Activated CD4-positive, alpha-beta T cell treated with anti-CD3 and anti-CD28 coated beads for 36 hours (primary cell): ENCODE results near the gene LSAMP. TPM values are rescaled to one million over a fixed set of nuclear protein-coding genes. Genes with fewer than 3 reads are reported as not detected.
"Not testable (repeated sequence)": the region's sequence is repeated elsewhere in the genome, so short reads cannot be mapped to it uniquely, and the experiment has no call there.

Experiments
- ATAC-seq: fragments of 200-7000 bp; cut with Tn5 transposase; one replicate; pipeline ENCODE4 v1.10.0; 2021; ENCODE audit warnings: mild to moderate bottlenecking, moderate library complexity
- CTCF ChIA-PET: fragments of 350-600 bp; sonication (Branson Sonifier 250); formaldehyde crosslinking; loops from one replicate; lab custom pipeline; 2021; ENCODE audit warnings: antibody characterized with exemption; lab: Charles Lee
- POLR2A ChIA-PET: fragments of 350-600 bp; sonication (Branson Sonifier 250); formaldehyde crosslinking; loops from one replicate; lab custom pipeline; 2021; ENCODE audit warnings: antibody characterized with exemption, inconsistent platforms; lab: Charles Lee
- DNase-seq: peaks from one replicate; pipeline ENCODE4 v3.0.0-alpha.2; 2020
- H3K27ac Mint-ChIP-seq: one replicate; pipeline ENCODE4 v1.8.0; 2021; ENCODE audit warnings: mixed read lengths
- H3K27me3 Mint-ChIP-seq: one replicate; pipeline ENCODE4 v1.8.0; 2021; ENCODE audit warnings: mixed read lengths
- H3K36me3 Mint-ChIP-seq: one replicate; pipeline ENCODE4 v1.8.0; 2021; ENCODE audit warnings: low read depth, mixed read lengths
- H3K4me1 Mint-ChIP-seq: one replicate; pipeline ENCODE4 v1.8.0; 2021; ENCODE audit warnings: mixed read lengths
- H3K4me3 Mint-ChIP-seq: one replicate; pipeline ENCODE4 v1.8.0; 2021; ENCODE audit warnings: mild to moderate bottlenecking, moderate library complexity, mixed read lengths
- H3K9me3 Mint-ChIP-seq: one replicate; pipeline ENCODE4 v1.8.0; 2021; ENCODE audit warnings: low read depth, mixed read lengths
- intact Hi-C, 2 experiments: fragments of 100-400 bp; cut with DNase I in 1 of 2; cut with micrococcal nuclease in 1 of 2; formaldehyde crosslinking; loops; one replicate each; pipeline versions ENCODE4 v1.14.2 to v1.15.1; 2022 to 2024; cut with DNase I, micrococcal nuclease
- total RNA-seq, 2 experiments: library from RNA; stranded (reverse); gene quantifications; one replicate each; pipeline ENCODE4 v1.2.3, GENCODE V29; 2021

The LSAMP gene
- total RNA-seq, 2 experiments from 2014 or later: not detected

DNA sequence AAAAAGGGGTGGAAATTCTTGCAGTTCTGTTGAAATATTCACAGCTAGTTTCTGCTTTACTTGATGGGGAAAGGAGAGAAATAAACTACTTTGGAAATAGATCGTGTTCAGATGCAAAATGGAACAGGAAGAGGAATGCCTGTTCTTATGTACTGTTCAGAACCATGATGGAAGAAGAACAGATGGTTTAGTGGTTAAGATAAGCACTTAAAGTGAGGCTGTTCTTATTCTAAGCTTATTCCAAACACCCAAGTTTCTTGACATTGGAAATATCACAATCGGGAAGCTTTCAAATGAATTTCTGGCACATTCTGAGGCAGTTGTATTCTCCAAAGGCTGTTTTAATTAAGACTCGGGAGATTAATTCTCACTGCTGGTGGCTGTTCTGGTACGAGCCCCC lies 228.5 kb downstream of the LSAMP start:
- ATAC-seq: no peak
- H3K36me3 Mint-ChIP-seq: no peaks in the 10 kb centered on the region
- H3K4me3 Mint-ChIP-seq: no peak overlapping the region
- ChIA-PET CTCF (no interaction called here), POLR2A (no interaction called here)
- peaks cover 5% of the 10 kb centered on the region for H3K9me3 Mint-ChIP-seq
- H3K27me3 Mint-ChIP-seq: no peaks in the 10 kb centered on the region
- no peaks in the 10 kb centered on the region for H3K4me1 Mint-ChIP-seq
- no peak overlapping the region for H3K27ac Mint-ChIP-seq
- intact Hi-C loops: no loop called here
- no peak for DNase-seq

DNA sequence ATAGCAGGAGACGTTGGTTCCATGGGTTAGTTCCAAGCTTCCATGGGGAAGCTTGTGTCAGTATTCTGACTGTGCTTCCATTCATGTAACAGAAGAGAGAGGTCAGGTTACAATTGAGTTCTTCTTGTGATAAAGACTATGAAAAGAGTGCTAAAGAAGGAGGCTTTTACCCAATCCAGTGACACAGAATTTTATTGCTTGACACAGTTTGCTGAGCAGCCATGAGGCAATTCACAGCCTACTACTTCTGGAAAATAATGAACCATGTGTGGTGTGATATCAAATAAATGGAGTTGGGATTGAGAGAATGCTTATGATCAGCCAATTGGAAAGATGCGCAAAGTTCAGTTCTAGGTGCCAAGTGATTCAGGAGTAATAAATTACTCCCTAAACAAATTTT lies 233.4 kb downstream of the LSAMP start:
- DNase-seq (no peak), ATAC-seq (no peak)
- Mint-ChIP-seq H3K36me3 (no peaks in the 10 kb centered on the region), H3K9me3 (peaks cover 5% of the 10 kb centered on the region), H3K4me1 (no peaks in the 10 kb centered on the region), H3K27ac (no peak overlapping the region), H3K27me3 (no peaks in the 10 kb centered on the region), H3K4me3 (no peak overlapping the region)
- intact Hi-C loops: no loop called here
- ChIA-PET CTCF (no interaction called here), POLR2A (no interaction called here)

DNA sequence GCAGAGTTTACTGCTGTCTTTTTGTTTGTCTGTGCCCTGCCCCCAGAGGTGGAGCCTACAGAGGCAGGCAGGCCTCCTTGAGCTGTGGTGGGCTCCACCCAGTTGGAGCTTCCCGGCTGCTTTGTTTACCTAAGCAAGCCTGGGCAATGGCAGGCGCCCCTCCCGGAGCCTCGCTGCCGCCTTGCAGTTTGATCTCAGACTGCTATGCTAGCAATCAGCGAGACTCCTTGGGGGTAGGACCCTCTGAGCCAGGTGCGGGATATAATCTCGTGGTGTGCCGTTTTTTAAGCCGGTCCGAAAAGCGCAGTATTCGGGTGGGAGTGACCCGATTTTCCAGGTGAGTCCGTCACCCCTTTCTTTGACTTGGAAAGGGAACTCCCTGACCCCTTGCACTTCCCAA lies 236.5 kb downstream of the LSAMP start:
- H3K36me3 Mint-ChIP-seq, CTCF ChIA-PET, H3K4me1 Mint-ChIP-seq, H3K9me3 Mint-ChIP-seq, H3K4me3 Mint-ChIP-seq, POLR2A ChIA-PET, DNase-seq, ATAC-seq, H3K27me3 Mint-ChIP-seq, H3K27ac Mint-ChIP-seq, intact Hi-C loops: not testable (repeated sequence)

DNA sequence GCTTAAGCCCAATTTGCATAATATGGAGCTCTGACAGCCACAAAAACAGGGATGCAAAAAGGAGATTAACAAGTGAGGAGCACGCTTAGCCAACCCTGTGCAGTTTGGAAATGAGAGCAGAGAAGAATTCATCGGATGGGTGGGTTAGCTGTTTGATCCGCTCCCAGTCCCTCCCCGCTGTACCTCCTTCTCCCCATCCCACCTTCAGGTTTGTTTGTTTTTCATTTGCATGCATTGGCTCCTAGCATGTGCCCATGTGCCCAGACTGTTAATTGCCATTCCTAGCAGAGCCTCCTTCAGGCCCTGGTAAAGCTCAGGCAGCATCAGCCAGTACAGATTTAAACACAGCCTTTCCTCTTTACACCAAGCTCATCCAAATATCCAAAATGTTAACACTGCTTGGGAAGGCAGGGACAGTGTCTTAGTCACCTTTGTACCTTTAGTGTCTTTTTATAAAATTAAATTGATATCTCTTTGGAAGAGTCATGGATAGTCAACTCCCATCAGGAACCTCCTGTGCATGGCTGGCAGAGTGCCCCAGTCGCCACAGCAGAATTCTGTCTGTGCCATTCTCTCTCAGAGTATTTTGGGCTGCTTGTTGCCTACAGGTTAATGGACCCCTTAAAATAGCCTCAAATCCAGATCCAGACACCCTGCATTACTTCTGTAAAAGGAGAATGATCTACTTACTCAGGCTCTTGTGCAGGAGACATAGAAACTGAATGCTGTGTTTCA lies 244.2 kb downstream of the LSAMP start:
- ATAC-seq (no peak), DNase-seq (no peak)
- Mint-ChIP-seq H3K4me1 (no peaks in the 10 kb centered on the region), H3K27me3 (no peaks in the 10 kb centered on the region), H3K4me3 (no peak overlapping the region), H3K36me3 (no peaks in the 10 kb centered on the region), H3K9me3 (peaks cover 2% of the 10 kb centered on the region), H3K27ac (no peak overlapping the region)
- CTCF ChIA-PET: interaction anchor here (0.8 to 2.0 kb wide), 2 partner anchors 13 to 66 kb away, joined by 3 to 5 read pairs; no protein-coding TSS in a partner anchor
- intact Hi-C loops: no loop called here
- POLR2A ChIA-PET: no interaction called here

DNA sequence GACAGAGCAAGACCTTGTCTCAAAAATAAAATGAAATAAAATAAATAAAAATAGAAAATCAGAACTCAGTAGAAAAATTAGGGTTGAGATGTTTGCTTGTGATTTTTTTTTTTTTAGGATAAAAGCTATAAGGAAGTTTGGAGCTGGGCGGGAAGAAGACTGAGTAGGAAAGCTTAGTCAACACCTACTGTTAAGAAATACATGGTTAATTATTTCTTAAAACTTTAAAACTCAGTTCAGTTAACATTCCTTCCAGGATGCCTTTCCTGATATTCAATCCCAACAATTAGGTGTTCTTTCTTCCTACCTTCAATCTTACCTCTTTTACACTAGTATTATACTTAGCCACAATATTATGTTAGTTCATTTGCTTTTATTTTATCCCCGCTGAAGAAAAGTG lies 246.2 kb downstream of the LSAMP start:
- Mint-ChIP-seq H3K4me1 (no peaks in the 10 kb centered on the region), H3K9me3 (peaks cover 2% of the 10 kb centered on the region), H3K4me3 (no peak overlapping the region), H3K36me3 (no peaks in the 10 kb centered on the region), H3K27ac (no peak overlapping the region), H3K27me3 (no peaks in the 10 kb centered on the region)
- no peak for DNase-seq
- ATAC-seq: no peak
- ChIA-PET POLR2A (interaction anchor here (0.6 kb wide), 1 partner anchor 1133 kb away, joined by 4 read pairs; no protein-coding TSS in a partner anchor), CTCF (no interaction called here)
- intact Hi-C loops: no loop called here

DNA sequence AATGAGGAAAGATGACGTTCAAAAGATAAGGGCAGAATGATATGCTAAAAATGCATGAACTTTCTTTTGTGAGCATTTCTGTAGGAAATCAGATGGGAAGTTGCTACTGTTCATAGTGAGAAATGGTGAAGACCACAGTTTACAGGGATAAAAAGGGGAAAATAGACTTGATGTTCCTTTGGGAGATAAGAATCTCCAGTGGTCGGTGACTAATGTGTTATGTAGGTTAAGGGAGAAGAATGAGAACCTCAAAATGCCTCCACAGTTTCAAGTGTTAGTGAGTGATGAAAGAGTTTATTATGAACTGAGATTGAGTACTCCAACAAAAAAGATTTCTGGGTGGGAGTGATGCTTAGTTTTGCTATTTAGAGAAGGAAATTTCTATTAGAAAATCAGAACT lies 247.2 kb downstream of the LSAMP start:
- Mint-ChIP-seq H3K9me3 (peaks cover 5% of the 10 kb centered on the region), H3K4me1 (no peaks in the 10 kb centered on the region), H3K36me3 (no peaks in the 10 kb centered on the region), H3K27me3 (no peaks in the 10 kb centered on the region), H3K4me3 (no peak overlapping the region), H3K27ac (no peak overlapping the region)
- CTCF ChIA-PET: no interaction called here
- ATAC-seq (no peak), DNase-seq (no peak)
- intact Hi-C loops: no loop called here
- POLR2A ChIA-PET: no interaction called here

DNA sequence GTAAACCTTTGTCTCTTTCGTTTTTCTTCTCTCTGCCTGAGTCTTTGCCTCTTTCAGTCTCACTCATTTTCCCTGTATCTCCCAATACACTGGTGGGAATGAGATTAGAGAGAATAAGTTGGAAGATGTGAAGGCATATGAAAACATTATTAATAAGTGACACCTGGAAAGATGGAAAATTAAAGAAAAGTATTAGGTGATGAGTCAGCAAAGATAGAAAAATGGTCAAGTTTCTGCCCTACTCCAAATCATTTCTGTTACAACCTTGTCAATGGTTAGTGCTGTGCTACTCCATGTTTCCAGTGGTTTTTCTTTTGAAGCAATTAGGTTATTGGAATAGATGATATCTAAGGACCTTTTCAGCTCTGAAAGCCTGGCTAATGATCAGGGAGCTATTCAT lies 252.8 kb downstream of the LSAMP start:
- no peak overlapping the region for H3K4me3 Mint-ChIP-seq
- ChIA-PET CTCF (no interaction called here), POLR2A (no interaction called here)
- no peak for DNase-seq
- no peak for ATAC-seq
- H3K27ac Mint-ChIP-seq: no peak overlapping the region
- peaks cover 4% of the 10 kb centered on the region for H3K9me3 Mint-ChIP-seq
- H3K27me3 Mint-ChIP-seq: no peaks in the 10 kb centered on the region
- intact Hi-C loops: no loop called here
- no peaks in the 10 kb centered on the region for H3K4me1 Mint-ChIP-seq
- H3K36me3 Mint-ChIP-seq: no peaks in the 10 kb centered on the region

DNA sequence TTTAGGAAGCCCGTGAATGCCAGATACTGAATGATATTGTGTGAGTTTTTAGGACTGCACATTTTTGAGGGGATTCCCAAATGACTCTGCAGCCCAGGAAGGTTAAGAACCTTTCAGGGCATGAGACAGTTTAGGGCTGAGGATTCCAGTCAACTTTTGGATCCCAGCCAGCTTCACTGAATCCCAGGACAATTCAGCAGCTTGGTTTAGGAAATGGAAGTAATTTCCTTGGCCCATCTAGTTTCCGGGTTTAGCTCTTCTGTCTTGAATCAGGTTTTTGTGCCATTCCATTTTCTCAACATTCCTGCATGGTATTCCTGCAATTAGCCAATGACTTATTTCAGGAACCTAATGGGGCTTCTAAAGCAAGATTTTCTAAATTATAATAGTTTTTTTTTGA lies 253.9 kb downstream of the LSAMP start:
- no peak overlapping the region for H3K27ac Mint-ChIP-seq
- intact Hi-C loops: no loop called here
- ChIA-PET POLR2A (no interaction called here), CTCF (no interaction called here)
- no peaks in the 10 kb centered on the region for H3K4me1 Mint-ChIP-seq
- ATAC-seq (no peak), DNase-seq (no peak)
- H3K9me3 Mint-ChIP-seq: peaks cover 4% of the 10 kb centered on the region
- no peak overlapping the region for H3K4me3 Mint-ChIP-seq
- no peaks in the 10 kb centered on the region for H3K27me3 Mint-ChIP-seq
- H3K36me3 Mint-ChIP-seq: no peaks in the 10 kb centered on the region

DNA sequence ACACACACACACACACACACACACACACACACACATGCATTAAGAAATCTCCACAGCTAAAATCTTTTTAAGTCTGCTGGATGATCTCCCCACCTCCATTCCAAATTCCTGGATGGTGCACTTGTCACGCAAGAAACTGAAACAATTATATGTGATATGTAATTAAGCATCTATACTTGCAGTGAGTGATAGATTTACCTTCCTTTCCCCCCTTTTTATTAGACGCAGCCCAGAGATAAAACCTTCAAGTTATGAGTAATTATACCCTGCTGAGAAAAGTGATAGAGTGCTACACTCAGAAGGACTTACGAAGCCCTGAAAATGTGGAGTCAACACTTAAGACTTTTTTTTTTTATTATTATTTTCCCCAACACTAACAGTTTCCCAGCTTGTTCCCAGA lies 255.2 kb downstream of the LSAMP start:
- no peak overlapping the region for H3K27ac Mint-ChIP-seq
- H3K4me3 Mint-ChIP-seq: no peak overlapping the region
- ChIA-PET CTCF (no interaction called here), POLR2A (no interaction called here)
- DNase-seq (no peak), ATAC-seq (no peak)
- no peaks in the 10 kb centered on the region for H3K4me1 Mint-ChIP-seq
- H3K36me3 Mint-ChIP-seq: no peaks in the 10 kb centered on the region
- intact Hi-C loops: no loop called here
- H3K27me3 Mint-ChIP-seq: no peaks in the 10 kb centered on the region
- H3K9me3 Mint-ChIP-seq: peaks cover 4% of the 10 kb centered on the region

DNA sequence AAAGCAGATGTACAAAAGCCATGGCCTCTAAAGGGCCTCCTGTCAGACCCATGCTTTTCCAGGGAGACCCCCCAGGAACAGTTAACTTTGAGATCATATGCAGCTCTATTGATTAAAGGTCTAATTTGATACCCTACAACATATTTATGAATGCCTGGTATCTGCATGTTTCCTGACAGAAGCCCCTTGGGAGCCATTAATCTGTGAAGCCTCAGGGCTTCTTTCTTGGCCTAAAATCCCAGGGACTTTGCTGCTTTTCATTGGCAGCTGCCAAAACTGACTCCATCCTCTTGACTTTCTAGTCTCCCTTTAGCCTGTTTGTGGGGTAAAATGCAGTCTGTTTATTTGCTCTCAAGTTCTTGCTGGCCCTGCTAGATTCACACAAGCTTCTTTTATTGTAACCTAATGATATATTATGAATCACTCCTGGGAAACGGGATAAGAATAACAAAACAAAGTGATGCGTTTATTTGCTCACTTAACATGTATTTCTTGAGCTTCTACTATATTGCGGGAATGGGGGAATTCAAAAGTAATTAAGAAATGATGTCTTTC lies 257.0 kb downstream of the LSAMP start:
- Mint-ChIP-seq H3K27ac (no peak overlapping the region), H3K27me3 (no peaks in the 10 kb centered on the region), H3K4me3 (no peak overlapping the region), H3K9me3 (no peaks in the 10 kb centered on the region), H3K36me3 (no peaks in the 10 kb centered on the region), H3K4me1 (no peaks in the 10 kb centered on the region)
- ATAC-seq (no peak), DNase-seq (no peak)
- ChIA-PET CTCF (no interaction called here), POLR2A (no interaction called here)
- intact Hi-C loops: no loop called here

DNA sequence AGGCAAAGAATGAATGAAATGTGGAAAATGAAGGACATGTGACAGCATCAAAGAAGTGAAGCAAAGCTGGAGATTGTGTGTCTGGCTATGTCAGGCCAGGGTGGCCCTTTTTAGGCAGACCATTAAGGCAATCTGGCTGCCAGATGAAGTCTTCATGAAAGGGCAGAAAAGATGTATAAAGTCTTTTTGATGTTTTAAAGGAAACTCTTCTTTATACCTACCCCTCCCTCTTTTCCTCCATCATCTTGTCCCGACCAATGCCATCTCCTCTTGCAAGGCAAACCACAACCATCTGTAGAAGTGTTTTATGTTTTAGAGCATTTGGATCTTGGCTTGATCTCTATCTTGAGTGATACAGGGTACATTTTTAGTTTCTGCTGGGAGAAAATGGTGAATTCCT lies 259.2 kb downstream of the LSAMP start:
- CTCF ChIA-PET: no interaction called here
- POLR2A ChIA-PET: no interaction called here
- intact Hi-C loops: no loop called here
- Mint-ChIP-seq H3K4me3 (no peak overlapping the region), H3K4me1 (no peaks in the 10 kb centered on the region), H3K9me3 (no peaks in the 10 kb centered on the region), H3K27ac (no peak overlapping the region), H3K36me3 (no peaks in the 10 kb centered on the region), H3K27me3 (no peaks in the 10 kb centered on the region)
- DNase-seq (no peak), ATAC-seq (no peak)

DNA sequence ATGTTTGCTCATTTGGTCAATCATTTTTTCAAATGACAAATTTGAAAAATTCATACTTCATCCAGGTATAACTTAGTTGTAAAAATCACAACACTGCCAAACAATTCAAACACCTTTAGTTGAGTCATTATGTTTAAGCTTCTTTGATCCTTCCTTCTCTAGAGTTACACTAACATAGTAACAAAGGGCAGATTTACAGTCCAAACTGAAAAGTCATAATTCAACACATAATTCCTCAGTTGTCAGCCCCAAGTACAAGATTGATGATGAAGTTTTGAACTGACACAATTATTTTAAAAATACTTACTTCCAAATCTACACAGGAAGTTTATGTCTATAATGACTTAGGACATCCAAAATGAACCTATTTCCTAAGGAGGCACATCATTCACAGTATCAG lies 264.1 kb downstream of the LSAMP start:
- no peak overlapping the region for H3K27ac Mint-ChIP-seq
- POLR2A ChIA-PET: no interaction called here
- H3K36me3 Mint-ChIP-seq: no peaks in the 10 kb centered on the region
- no peaks in the 10 kb centered on the region for H3K9me3 Mint-ChIP-seq
- no peaks in the 10 kb centered on the region for H3K4me1 Mint-ChIP-seq
- ATAC-seq (no peak), DNase-seq (no peak)
- intact Hi-C loops: no loop called here
- H3K27me3 Mint-ChIP-seq: no peaks in the 10 kb centered on the region
- CTCF ChIA-PET: interaction anchor here (0.6 kb wide), 1 partner anchor 52 kb away, joined by 3 read pairs; no protein-coding TSS in a partner anchor
- no peak overlapping the region for H3K4me3 Mint-ChIP-seq
